Lower leg skin (tissue), 3 donors: ENCODE measurements around the gene FAM98C.

Experiments
- POLR2A ChIP-seq, 2 donors: fragments of 450-650 bp; IDR thresholded peaks; one replicate each; pipeline ENCODE4 v1.6.1; 2016 to 2017; ENCODE audit warnings: antibody characterized with exemption in 2 of 2, mild to moderate bottlenecking in 1 of 2, moderate library complexity in 1 of 2
- TF ChIP-seq, protein P1 (sequence below), 3 donors: fragments of 450-650 bp; IDR thresholded peaks; one replicate each; pipeline ENCODE4 v1.5.1; 2016; ENCODE audit warnings: antibody characterized with exemption in 3 of 3, mild to moderate bottlenecking in 3 of 3, moderate library complexity in 2 of 3

DNA sequence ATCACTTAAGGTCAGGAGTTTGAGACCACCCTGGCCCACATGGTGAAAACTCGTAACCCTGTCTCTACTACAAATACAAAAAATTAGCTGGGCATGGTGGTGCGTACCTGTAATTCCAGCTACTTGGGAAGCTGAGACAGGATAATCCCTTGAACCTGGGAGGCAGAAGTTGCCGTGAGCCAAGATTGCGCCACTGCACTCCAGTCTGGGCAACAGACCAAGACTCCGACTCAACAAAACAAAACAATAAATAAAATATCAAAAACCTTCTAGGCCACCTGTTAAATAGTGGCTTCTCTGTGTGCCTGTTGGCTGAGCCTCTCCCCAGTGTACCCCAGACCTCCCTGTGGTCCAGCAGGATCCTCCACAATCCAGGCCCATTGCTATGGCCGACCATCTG lies 31.8 kb upstream of the FAM98C start:
- no peak for TF ChIP-seq POLR2A (IDR thresholded peaks at IDR 0.05)
- TF ChIP-seq, protein P1, sequence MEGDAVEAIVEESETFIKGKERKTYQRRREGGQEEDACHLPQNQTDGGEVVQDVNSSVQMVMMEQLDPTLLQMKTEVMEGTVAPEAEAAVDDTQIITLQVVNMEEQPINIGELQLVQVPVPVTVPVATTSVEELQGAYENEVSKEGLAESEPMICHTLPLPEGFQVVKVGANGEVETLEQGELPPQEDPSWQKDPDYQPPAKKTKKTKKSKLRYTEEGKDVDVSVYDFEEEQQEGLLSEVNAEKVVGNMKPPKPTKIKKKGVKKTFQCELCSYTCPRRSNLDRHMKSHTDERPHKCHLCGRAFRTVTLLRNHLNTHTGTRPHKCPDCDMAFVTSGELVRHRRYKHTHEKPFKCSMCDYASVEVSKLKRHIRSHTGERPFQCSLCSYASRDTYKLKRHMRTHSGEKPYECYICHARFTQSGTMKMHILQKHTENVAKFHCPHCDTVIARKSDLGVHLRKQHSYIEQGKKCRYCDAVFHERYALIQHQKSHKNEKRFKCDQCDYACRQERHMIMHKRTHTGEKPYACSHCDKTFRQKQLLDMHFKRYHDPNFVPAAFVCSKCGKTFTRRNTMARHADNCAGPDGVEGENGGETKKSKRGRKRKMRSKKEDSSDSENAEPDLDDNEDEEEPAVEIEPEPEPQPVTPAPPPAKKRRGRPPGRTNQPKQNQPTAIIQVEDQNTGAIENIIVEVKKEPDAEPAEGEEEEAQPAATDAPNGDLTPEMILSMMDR (IDR thresholded peaks at IDR 0.05): no peak
